ENCODE data around the gene RXFP4. TPM values are rescaled to one million over a fixed set of nuclear protein-coding genes. Genes with fewer than 3 reads are reported as not detected.

The RXFP4 gene
- total and polyA plus RNA-seq, 9 donors: 0.12 to 0.65 (median 0.23) TPM; not detected in 4

DNA sequence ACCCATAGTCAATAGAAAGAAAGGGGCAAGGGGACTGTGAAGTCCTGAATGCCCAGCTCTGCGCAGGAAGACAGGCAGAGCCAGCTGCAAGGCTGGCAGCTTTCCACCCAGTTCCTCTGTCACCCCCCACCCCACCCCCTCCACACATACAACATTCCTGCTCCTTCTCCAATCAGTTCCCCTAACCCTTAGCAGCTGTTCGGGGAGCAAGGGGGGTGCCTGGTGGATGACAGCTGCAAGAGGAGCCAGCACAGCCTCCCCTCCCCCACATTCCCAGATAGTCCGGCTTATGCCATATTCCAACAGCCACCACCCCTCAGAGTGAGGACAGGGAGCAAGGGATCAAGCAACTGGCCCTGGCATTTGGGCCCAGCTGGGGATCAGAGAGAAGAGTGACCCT, 27.2 kb downstream of the RXFP4 start:
- Histone ChIP-seq H3K27me3 (ENCODE audit: control insufficient read depth, insufficient read depth, low read length) (no peaks in the 10 kb centered on the region), H3K4me3 (ENCODE audit: low read length) (no peak overlapping the region), H3K36me3 (ENCODE audit: control insufficient read depth, insufficient read depth, low read length) (peaks cover 78% of the 10 kb centered on the region), H3K4me1 (ENCODE audit: control insufficient read depth, insufficient read depth, low read length) (peaks cover 81% of the 10 kb centered on the region), H3K9me3 (replicated peaks; ENCODE audit: control insufficient read depth, low read depth, low read length) (no peaks in the 10 kb centered on the region), H3K27ac (ENCODE audit: low read length) (peak overlapping the region; percentile 93)
- no CpG with 5 or more reads among the region's 3 CpGs for WGBS (ENCODE audit: insufficient coverage)
- DNase-seq: peak; percentile 95

DNA sequence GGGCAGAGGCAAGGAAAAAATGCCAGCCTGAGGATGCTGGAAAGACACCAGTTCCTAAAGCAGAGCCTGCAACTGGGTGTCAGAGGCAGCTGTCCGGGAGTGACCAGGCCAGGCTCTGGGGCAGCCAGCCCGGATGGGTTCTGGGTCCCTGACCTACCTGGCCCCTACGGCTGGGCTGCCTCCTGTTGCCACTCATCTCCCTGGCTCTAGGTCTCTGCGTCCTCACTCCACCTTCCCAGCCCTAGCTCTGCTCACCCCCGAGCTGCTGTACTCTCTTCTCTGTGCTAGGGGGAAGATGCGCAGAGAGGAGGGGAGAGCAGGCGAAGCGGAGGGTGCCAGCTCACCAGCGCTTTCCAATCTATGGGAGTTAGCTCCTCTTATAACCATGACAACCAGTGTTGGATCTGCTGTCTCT, 27.9 kb downstream of the RXFP4 start:
- WGBS (ENCODE audit: insufficient coverage): 58% methylated on average over 3 of the region's 9 CpGs
- peak overlapping the region; percentile 17 for H3K4me3 ChIP-seq (ENCODE audit: low read length)
- peaks cover 79% of the 10 kb centered on the region for H3K36me3 ChIP-seq (ENCODE audit: control insufficient read depth, insufficient read depth, low read length)
- DNase-seq: no peak
- H3K27ac ChIP-seq (ENCODE audit: low read length): peak overlapping the region; percentile 90
- H3K9me3 ChIP-seq (replicated peaks; ENCODE audit: control insufficient read depth, low read depth, low read length): no peaks in the 10 kb centered on the region
- no peaks in the 10 kb centered on the region for H3K27me3 ChIP-seq (ENCODE audit: control insufficient read depth, insufficient read depth, low read length)
- peaks cover 88% of the 10 kb centered on the region for H3K4me1 ChIP-seq (ENCODE audit: control insufficient read depth, insufficient read depth, low read length)

DNA sequence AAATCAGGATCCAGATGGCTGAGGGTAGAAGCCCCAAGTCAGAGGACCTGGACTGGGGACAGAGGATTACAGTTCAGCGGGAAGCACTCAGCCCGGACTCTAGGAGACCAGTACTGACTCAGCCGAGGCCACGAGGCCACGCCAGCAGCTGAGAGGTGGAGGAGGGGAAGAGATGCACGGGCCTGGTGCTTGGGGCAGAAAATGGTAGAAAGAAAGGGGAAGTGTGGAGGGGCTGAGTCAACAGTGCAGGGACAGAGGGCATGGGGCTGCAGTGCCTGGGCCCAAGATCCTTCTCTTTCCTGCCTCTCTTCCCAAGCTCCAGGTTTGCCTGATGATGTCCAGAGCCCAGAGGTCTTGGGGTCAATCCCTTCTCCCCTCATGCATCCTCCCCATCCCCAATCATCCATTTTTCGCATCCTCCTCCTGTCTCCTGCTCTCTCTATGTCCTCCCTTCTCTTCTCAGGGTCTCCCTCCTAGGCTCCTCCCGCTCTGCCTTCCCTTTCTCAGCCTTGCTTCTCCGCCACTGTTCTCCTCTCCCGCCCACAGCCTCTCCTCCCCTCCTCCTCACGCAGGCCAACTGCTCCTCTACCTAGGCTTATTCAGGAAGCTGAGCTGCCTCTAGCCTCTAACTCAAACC, 29.2 kb downstream of the RXFP4 start:
- Histone ChIP-seq H3K27ac (ENCODE audit: low read length) (peak overlapping the region; percentile 90), H3K27me3 (ENCODE audit: control insufficient read depth, insufficient read depth, low read length) (no peaks in the 10 kb centered on the region), H3K9me3 (replicated peaks; ENCODE audit: control insufficient read depth, low read depth, low read length) (no peaks in the 10 kb centered on the region), H3K4me1 (ENCODE audit: control insufficient read depth, insufficient read depth, low read length) (peaks cover 99% of the 10 kb centered on the region), H3K36me3 (ENCODE audit: control insufficient read depth, insufficient read depth, low read length) (peaks cover 68% of the 10 kb centered on the region), H3K4me3 (ENCODE audit: low read length) (no peak overlapping the region)
- DNase-seq: peak; percentile 79
- WGBS (ENCODE audit: insufficient coverage): 23% methylated on average over 10 of the region's 11 CpGs

DNA sequence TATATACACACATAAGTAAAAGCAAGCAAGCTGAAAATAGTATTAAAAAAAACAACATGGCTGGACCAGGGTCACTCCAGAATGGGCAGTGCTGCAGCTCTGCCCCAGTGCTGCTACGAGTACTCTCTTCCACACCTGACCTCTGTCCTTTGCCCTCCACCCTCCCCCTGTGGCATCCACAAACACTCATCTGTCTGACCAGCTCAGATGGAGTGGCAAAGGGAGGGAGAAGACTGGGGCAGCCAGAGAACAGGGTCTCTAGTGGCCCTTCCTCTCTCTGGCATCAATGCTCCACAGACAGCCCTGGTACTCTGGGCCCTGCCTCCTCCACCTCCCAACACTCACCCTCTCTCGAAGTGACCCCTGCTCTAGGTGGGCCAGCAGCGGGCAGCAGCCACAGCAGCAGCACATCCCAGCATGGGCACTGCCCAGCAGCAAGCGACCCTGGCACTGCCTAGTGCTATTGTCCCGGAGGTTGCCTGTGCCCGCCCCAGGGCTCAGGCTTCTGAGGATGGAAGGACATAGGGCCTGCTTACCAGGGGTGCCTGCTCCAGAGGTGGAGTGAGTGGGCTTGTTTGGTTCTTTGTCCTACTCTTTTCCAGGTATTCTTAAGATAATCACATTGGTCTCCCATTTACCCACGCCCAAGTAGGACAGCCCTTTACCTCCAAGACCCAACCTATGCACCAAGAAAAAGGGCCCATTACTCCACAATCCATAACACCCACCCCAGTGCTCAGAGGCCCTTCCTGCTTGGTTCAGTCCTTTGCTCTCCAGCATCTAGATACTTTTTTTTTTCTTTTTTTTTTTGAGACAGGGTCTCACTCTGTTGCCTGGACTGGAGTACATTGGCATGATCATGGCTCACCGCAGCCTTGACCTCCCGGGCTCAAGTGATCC, 30.7 kb downstream of the RXFP4 start:
- Histone ChIP-seq H3K9me3 (replicated peaks; ENCODE audit: control insufficient read depth, low read depth, low read length) (no peaks in the 10 kb centered on the region), H3K36me3 (ENCODE audit: control insufficient read depth, insufficient read depth, low read length) (peaks cover 56% of the 10 kb centered on the region), H3K4me1 (ENCODE audit: control insufficient read depth, insufficient read depth, low read length) (peaks cover 99% of the 10 kb centered on the region), H3K4me3 (ENCODE audit: low read length) (no peak overlapping the region), H3K27me3 (ENCODE audit: control insufficient read depth, insufficient read depth, low read length) (no peaks in the 10 kb centered on the region), H3K27ac (ENCODE audit: low read length) (peak overlapping the region; percentile 50)
- whole genome bisulfite sequencing (ENCODE audit: insufficient coverage): 92% methylated on average over 5 of the region's 9 CpGs
- no peak for DNase-seq

DNA sequence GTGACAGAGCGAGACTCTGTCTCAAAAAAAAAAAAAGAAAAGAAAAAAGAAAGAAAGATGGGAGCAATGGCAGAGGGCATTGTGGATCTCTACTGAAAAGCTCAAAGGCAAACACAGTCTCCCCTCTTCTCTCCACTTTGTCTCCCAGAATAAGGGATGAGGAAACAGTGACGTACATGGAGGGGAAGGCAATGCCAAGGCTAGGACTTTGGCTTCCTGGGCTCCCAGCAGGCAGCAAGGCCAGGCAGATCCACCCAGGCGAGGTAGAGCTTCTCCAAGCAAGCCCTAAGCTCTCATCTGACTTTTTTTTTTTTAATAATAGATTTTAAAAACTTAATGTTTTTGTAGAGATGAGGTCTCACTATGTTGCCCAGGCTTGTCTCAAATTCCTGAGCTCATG, 32.3 kb downstream of the RXFP4 start:
- peak overlapping the region; percentile 97 for H3K27ac ChIP-seq (ENCODE audit: low read length)
- peaks cover 44% of the 10 kb centered on the region for H3K36me3 ChIP-seq (ENCODE audit: control insufficient read depth, insufficient read depth, low read length)
- no peak overlapping the region for H3K4me3 ChIP-seq (ENCODE audit: low read length)
- peaks cover 87% of the 10 kb centered on the region for H3K4me1 ChIP-seq (ENCODE audit: control insufficient read depth, insufficient read depth, low read length)
- no CpG with 5 or more reads among the region's 3 CpGs for WGBS (ENCODE audit: insufficient coverage)
- DNase-seq: no peak
- no peaks in the 10 kb centered on the region for H3K9me3 ChIP-seq (replicated peaks; ENCODE audit: control insufficient read depth, low read depth, low read length)
- no peaks in the 10 kb centered on the region for H3K27me3 ChIP-seq (ENCODE audit: control insufficient read depth, insufficient read depth, low read length)

DNA sequence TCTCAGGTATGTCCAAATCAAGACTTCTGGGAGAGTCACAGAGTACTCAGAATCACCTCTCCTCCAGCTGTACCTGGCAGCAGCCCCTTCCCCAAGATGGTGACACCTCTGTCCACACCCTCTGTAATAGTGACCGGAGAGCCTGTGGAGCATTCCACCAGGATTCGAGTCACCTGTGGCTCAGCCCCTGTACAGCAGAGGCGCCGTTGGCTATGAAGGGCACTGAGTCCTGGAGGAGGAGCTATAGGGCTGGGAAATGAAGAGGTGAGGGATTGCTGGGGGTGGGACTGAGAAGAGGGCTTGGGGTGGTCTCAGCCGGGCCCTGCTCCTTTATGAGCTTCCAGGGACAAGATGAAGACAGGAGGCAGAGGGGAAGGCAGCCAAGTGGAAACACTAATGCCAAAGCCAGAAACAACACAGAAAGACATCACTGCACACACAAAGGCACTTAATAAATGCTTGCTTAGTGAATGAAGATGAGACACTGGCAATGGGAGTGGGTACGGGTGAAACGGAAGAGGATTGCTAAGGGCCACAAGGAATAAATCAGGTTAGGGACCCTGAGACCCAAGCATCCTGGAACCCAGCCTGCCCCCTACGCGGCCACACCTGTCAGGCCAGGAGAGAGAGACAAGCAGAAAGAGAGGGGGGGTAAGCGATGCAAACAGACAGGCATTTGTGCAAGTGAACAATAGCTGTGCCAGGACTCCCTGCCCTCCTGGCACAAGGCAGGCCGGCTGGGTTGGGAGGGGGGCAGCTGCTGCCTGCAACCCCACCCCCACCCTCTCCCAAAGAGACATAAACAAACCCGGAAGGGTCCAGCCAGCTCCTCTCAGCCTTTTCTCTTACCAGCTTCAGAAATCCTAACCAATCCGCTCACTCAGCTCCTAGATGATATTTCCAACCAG, 33.0 kb downstream of the RXFP4 start:
- Histone ChIP-seq H3K4me1 (ENCODE audit: control insufficient read depth, insufficient read depth, low read length) (peaks cover 87% of the 10 kb centered on the region), H3K4me3 (ENCODE audit: low read length) (peak overlapping the region; percentile 93), H3K27ac (ENCODE audit: low read length) (peak overlapping the region; percentile 97), H3K9me3 (replicated peaks; ENCODE audit: control insufficient read depth, low read depth, low read length) (no peaks in the 10 kb centered on the region), H3K36me3 (ENCODE audit: control insufficient read depth, insufficient read depth, low read length) (peaks cover 37% of the 10 kb centered on the region), H3K27me3 (ENCODE audit: control insufficient read depth, insufficient read depth, low read length) (no peaks in the 10 kb centered on the region)
- 31% methylated on average over 9 of the region's 13 CpGs for WGBS (ENCODE audit: insufficient coverage)
- peak; percentile 78 for DNase-seq

DNA sequence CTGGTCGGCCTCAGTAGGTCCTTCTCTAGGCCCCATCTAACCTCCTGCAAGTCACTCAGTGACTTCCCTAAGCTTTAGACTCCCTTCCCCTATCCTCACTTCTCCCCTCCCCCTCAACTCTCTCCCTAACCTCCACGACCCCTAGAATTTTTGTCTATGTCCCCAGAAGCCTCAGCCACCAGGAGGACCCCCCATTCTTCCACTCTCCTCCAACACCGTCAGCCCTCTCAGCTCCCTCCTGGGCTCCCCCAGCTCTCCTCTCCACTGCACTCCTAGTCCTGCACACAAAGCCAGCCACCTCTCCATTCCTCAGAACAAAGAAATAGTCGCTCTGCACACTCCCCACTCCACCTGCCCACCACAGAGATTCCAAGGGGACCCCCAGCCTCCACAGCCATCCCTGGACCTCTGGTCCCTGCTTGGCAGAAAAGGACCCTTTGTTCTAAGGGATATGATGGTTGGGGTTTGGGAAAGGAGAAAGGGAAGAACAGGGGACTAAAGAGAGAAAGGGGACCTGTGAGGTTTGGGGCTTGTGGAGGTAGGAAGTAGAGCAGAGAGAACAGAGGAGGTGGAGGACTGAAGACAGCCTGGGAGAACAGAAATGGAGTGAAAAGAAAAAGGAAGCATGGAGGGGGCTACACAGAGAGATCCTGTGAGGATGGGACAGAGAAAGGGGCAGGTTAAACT, 34.1 kb downstream of the RXFP4 start:
- peaks cover 87% of the 10 kb centered on the region for H3K4me1 ChIP-seq (ENCODE audit: control insufficient read depth, insufficient read depth, low read length)
- H3K27me3 ChIP-seq (ENCODE audit: control insufficient read depth, insufficient read depth, low read length): no peaks in the 10 kb centered on the region
- H3K9me3 ChIP-seq (replicated peaks; ENCODE audit: control insufficient read depth, low read depth, low read length): no peaks in the 10 kb centered on the region
- H3K27ac ChIP-seq (ENCODE audit: low read length): peak overlapping the region; percentile 97
- peaks cover 27% of the 10 kb centered on the region for H3K36me3 ChIP-seq (ENCODE audit: control insufficient read depth, insufficient read depth, low read length)
- H3K4me3 ChIP-seq (ENCODE audit: low read length): peak overlapping the region; percentile 93
- DNase-seq: no peak
- 11% methylated on average over 4 of the region's 4 CpGs for WGBS (ENCODE audit: insufficient coverage)

DNA sequence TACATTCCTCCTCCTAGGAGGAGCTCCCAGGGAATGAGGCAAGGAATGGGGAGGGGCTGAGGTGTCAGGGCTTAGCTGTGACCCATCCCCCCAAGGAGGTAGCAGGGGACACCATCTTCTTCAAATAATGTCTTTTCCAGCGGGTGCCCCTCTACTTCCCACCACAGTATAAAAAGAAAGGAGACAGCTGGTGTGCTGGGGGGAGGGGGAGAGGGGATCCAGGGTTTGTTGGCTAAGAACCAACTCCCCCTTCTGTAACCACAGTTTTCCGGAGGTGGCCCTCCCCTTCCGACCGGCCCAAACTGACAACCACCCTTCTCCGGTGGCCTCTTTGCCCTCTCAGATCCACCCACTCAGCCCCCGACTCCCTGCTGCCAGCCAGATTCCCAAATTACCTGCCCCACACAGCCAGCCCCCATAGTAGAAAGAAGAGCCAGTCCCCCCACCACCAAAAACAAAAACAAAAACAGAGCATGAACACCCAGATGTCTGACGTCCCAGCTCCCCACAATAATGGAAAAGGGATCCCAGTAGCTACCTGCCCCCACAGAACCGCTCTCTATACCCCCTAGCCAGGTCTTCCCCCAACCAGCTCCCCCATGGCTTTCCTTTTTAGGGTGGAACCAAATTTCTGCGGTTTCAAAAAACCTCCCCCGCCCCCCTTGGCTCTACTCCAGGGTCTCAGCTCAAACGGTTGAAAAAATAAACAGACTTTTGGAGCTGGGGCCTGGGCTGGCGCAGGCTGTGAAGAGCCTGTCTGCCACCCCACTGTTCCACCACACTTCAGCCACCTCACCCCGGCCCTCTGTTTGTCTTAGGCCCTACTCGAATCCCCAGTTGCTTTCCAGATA, 34.8 kb downstream of the RXFP4 start:
- Histone ChIP-seq H3K4me3 (ENCODE audit: low read length) (peak overlapping the region; percentile 93), H3K4me1 (ENCODE audit: control insufficient read depth, insufficient read depth, low read length) (peaks cover 87% of the 10 kb centered on the region), H3K27ac (ENCODE audit: low read length) (peak overlapping the region; percentile 97), H3K27me3 (ENCODE audit: control insufficient read depth, insufficient read depth, low read length) (no peaks in the 10 kb centered on the region), H3K9me3 (replicated peaks; ENCODE audit: control insufficient read depth, low read depth, low read length) (no peaks in the 10 kb centered on the region), H3K36me3 (ENCODE audit: control insufficient read depth, insufficient read depth, low read length) (peaks cover 26% of the 10 kb centered on the region)
- peak; percentile 87 for DNase-seq
- 2% methylated on average over 7 of the region's 14 CpGs for WGBS (ENCODE audit: insufficient coverage)

Data from muscle of leg (tissue), 11 donors.